Liver (tissue), 9 donors: Measurements from ENCODE around the gene ASXL1. TPM values are rescaled to one million over a fixed set of nuclear protein-coding genes. Genes with fewer than 3 reads are reported as not detected.

Source experiments
- DNase-seq: peaks from one replicate; pipeline ENCODE4 v3.0.0-alpha.2; 2017; ENCODE audit warnings: low spot score
- H3K27ac ChIP-seq, 2 donors: one replicate each; pipeline ENCODE4 v1.7.0; 2013; ENCODE audit warnings: inconsistent platforms in 2 of 2, low read length in 2 of 2, control low read depth in 1 of 2, low read depth in 1 of 2, mild to moderate bottlenecking in 1 of 2
- H3K27me3 ChIP-seq, 4 donors: one replicate each; pipeline versions ENCODE4 v1.6.1 to v1.7.0; 2013; ENCODE audit warnings: low read length in 3 of 4, inconsistent platforms in 1 of 4, mild to moderate bottlenecking in 1 of 4, moderate library complexity in 1 of 4; ENCODE audit not compliant: control insufficient read depth in 4 of 4, insufficient read depth in 4 of 4
- H3K36me3 ChIP-seq, 4 donors: one replicate each; pipeline versions ENCODE4 v1.6.1 to v1.7.0; 2013; ENCODE audit warnings: low read length in 3 of 4, mild to moderate bottlenecking in 3 of 4, low read depth in 1 of 4, moderate library complexity in 1 of 4; ENCODE audit not compliant: control insufficient read depth in 4 of 4, insufficient read depth in 3 of 4
- H3K4me1 ChIP-seq, 4 donors: one replicate each; pipeline versions ENCODE4 v1.6.1 to v1.7.0; 2013; ENCODE audit warnings: low read length in 3 of 4, mild to moderate bottlenecking in 3 of 4, moderate library complexity in 1 of 4; ENCODE audit not compliant: control insufficient read depth in 4 of 4, insufficient read depth in 4 of 4
- H3K4me3 ChIP-seq, 3 donors: one replicate each; pipeline versions ENCODE4 v1.6.1 to v1.7.0; 2013; ENCODE audit warnings: low read length in 3 of 3, control low read depth in 1 of 3, low read depth in 1 of 3, mild to moderate bottlenecking in 1 of 3
- H3K9ac ChIP-seq, 2 donors: one replicate each; pipeline ENCODE4 v1.7.0; 2013; ENCODE audit warnings: low read length in 2 of 2, mild to moderate bottlenecking in 2 of 2, moderate library complexity in 2 of 2, control low read depth in 1 of 2, low read depth in 1 of 2
- H3K9me3 ChIP-seq, 4 donors: one replicate each; pipeline versions ENCODE4 v1.6.1 to v1.7.0; 2013; ENCODE audit warnings: low read length in 3 of 4; ENCODE audit not compliant: control insufficient read depth in 4 of 4
- ATF3 ChIP-seq: IDR thresholded peaks from 2 replicates; pipeline ENCODE4 v1.6.1; 2016; ENCODE audit warnings: antibody characterized with exemption
- EGR1 ChIP-seq, 2 donors: IDR thresholded peaks; 2 replicates each; pipeline ENCODE4 v1.6.1; 2016 to 2018; ENCODE audit warnings: antibody characterized with exemption in 2 of 2, low read depth in 2 of 2
- FOXA1 ChIP-seq: IDR thresholded peaks from 2 replicates; pipeline ENCODE4 v1.6.1; 2016; ENCODE audit warnings: antibody characterized with exemption
- FOXA2 ChIP-seq: IDR thresholded peaks from 2 replicates; pipeline ENCODE4 v1.6.1; 2016; ENCODE audit warnings: antibody characterized with exemption
- GABPA ChIP-seq, 2 donors: IDR thresholded peaks in 1 of 2; conservative IDR thresholded peaks in 1 of 2; 2 replicates each; pipeline ENCODE4 v1.6.1; 2016; ENCODE audit warnings: antibody characterized with exemption in 2 of 2, mild to moderate bottlenecking in 1 of 2, moderate library complexity in 1 of 2
- HNF4A ChIP-seq, 2 donors: conservative IDR thresholded peaks; 2 replicates each; pipeline ENCODE4 v1.6.1; 2016; ENCODE audit warnings: antibody characterized with exemption in 2 of 2, mild to moderate bottlenecking in 2 of 2
- JUND ChIP-seq, 2 donors: IDR thresholded peaks; 2 replicates each; pipeline ENCODE4 v1.6.1; 2016; ENCODE audit warnings: antibody characterized with exemption in 2 of 2
- NR2F2 ChIP-seq: IDR thresholded peaks from 2 replicates; pipeline ENCODE4 v1.6.1; 2016; ENCODE audit warnings: antibody characterized with exemption
- RAD21 ChIP-seq, 2 donors: IDR thresholded peaks; 2 replicates each; pipeline ENCODE4 v1.6.1; 2016; ENCODE audit warnings: antibody characterized with exemption in 2 of 2, mild to moderate bottlenecking in 2 of 2
- REST ChIP-seq: IDR thresholded peaks from 2 replicates; pipeline ENCODE4 v1.6.1; 2016; ENCODE audit warnings: antibody characterized with exemption, mild to moderate bottlenecking
- RXRA ChIP-seq, 2 donors: IDR thresholded peaks; 2 replicates each; pipeline ENCODE4 v1.6.1; 2017 to 2018; ENCODE audit warnings: antibody characterized with exemption in 2 of 2, mild to moderate bottlenecking in 1 of 2
- SP1 ChIP-seq: IDR thresholded peaks from 2 replicates; pipeline ENCODE4 v1.6.1; 2018; ENCODE audit warnings: antibody characterized with exemption, mild to moderate bottlenecking
- TAF1 ChIP-seq: conservative IDR thresholded peaks from 2 replicates; pipeline ENCODE4 v1.6.1; 2016; ENCODE audit warnings: antibody characterized with exemption, mild to moderate bottlenecking
- YY1 ChIP-seq: IDR thresholded peaks from 2 replicates; pipeline ENCODE4 v1.6.1; 2016; ENCODE audit warnings: antibody characterized with exemption, mild to moderate bottlenecking
- ZBTB33 ChIP-seq: IDR thresholded peaks from 2 replicates; pipeline ENCODE4 v1.6.1; 2016; ENCODE audit warnings: antibody characterized with exemption
- WGBS: extraction: QIAGEN DNeasy Blood & Tissue Kit; methylation state at CpG from one replicate; pipeline ENCODE4 v1.1.7; 2013; 5-methylcytosine and 5-hydroxymethylcytosine counted together
- polyA plus RNA-seq, 2 donors: library from polyadenylated mRNA; stranded (reverse) in 1 of 2; unstranded in 1 of 2; fragments of 200-250 nt in 1 of 2; fragments of >200 nt in 1 of 2; fragmentation: Nextera tagmentation in 1 of 2; extraction: Ambion mirVana in 1 of 2; gene quantifications; one replicate each; pipeline versions ENCODE4 v1.2.1 to v1.2.3, GENCODE V29; 2013 to 2015
- total RNA-seq, 2 donors: library from RNA; depleted of rRNA; stranded (reverse); fragments of >200 nt; gene quantifications; one replicate each; pipeline ENCODE4 v1.2.3, GENCODE V29; 2014
- TF ChIP-seq, protein P1 (sequence below): fragments of 150-350 bp; IDR thresholded peaks from 2 replicates; pipeline ENCODE4 v1.5.1; 2017; ENCODE audit warnings: improper control_type of control experiment, low read depth, low read length; ENCODE audit not compliant: missing input control
- TF ChIP-seq, protein P2 (sequence below): IDR thresholded peaks from 2 replicates; pipeline ENCODE4 v1.6.1; 2016; ENCODE audit warnings: antibody characterized with exemption
- donor health status: healthy.
- donor health status: healthy.
- donor health status: healthy.
- donor health status: healthy.
- donor health status: healthy.

The ASXL1 gene
- total and polyA plus RNA-seq, 4 donors, result 13.4 to 61.3 (median 24.5) TPM

GRCh38 chr20:32395066-32395465 is 36.9 kb downstream of the ASXL1 start (continued):
- no peak for TF ChIP-seq EGR1 (IDR thresholded peaks at IDR 0.05; ENCODE audit: low read depth in 2 of 2)
- no peak for TF ChIP-seq FOXA2

DNA sequence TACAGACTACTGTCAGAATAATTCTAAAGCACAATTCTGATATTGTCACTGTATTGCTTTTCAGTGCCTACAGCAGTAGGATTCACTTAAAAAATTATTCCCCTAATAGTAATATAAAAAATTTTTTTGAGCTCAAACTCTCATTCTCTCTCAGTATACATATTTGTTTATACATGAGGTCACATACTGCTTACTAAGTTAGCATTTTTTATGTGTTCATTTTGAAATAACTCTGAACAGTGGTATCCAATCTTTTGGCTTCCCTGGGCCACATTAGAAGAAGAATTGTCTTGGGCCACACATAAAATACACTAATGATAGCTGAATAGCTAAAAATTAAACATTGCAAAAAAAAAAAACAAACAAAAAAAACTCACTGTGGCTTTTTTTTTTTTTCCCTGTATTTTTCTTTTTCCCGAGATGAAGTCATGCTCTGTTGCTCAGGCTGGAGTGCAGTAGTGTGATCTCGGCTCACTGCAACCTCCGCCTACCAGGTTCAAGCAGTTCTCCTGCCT is 38.6 kb downstream of the ASXL1 start:
- Histone ChIP-seq H3K4me3 (no peak overlapping the region), H3K9me3 (no peaks in the 10 kb centered on the region), H3K4me1 (peaks cover 0 to 4% (median 0%) of the 10 kb centered on the region in 4 donors), H3K27me3 (no peaks in the 10 kb centered on the region), H3K9ac (no peak overlapping the region), H3K27ac (no peak overlapping the region), H3K36me3 (peaks cover 0 to 6% (median under 1%) of the 10 kb centered on the region in 4 donors)
- DNase-seq, result no peak
- 89% methylated on average over 3 of the region's 3 CpGs for WGBS
- TF ChIP-seq, protein P1, sequence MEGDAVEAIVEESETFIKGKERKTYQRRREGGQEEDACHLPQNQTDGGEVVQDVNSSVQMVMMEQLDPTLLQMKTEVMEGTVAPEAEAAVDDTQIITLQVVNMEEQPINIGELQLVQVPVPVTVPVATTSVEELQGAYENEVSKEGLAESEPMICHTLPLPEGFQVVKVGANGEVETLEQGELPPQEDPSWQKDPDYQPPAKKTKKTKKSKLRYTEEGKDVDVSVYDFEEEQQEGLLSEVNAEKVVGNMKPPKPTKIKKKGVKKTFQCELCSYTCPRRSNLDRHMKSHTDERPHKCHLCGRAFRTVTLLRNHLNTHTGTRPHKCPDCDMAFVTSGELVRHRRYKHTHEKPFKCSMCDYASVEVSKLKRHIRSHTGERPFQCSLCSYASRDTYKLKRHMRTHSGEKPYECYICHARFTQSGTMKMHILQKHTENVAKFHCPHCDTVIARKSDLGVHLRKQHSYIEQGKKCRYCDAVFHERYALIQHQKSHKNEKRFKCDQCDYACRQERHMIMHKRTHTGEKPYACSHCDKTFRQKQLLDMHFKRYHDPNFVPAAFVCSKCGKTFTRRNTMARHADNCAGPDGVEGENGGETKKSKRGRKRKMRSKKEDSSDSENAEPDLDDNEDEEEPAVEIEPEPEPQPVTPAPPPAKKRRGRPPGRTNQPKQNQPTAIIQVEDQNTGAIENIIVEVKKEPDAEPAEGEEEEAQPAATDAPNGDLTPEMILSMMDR, result no peak
- TF ChIP-seq JUND (IDR thresholded peaks at IDR 0.05), result no peak
- no peak for TF ChIP-seq SP1
- TF ChIP-seq REST, result no peak
- TF ChIP-seq ATF3, result no peak
- no peak for TF ChIP-seq YY1
- TF ChIP-seq GABPA (IDR thresholded peaks at IDR 0.05 in 1 of 2, conservative IDR thresholded peaks at IDR 0.05 in 1 of 2), result no peak
- no peak for TF ChIP-seq RAD21 (IDR thresholded peaks at IDR 0.05)
- no peak for TF ChIP-seq RXRA (IDR thresholded peaks at IDR 0.05)
- no peak for TF ChIP-seq ZBTB33
- TF ChIP-seq TAF1, result no peak
- no peak for TF ChIP-seq HNF4A (conservative IDR thresholded peaks at IDR 0.05)
- TF ChIP-seq NR2F2, result no peak
- TF ChIP-seq FOXA2, result no peak
- TF ChIP-seq FOXA1, result no peak
- TF ChIP-seq, protein P2, sequence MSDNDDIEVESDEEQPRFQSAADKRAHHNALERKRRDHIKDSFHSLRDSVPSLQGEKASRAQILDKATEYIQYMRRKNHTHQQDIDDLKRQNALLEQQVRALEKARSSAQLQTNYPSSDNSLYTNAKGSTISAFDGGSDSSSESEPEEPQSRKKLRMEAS, result no peak
